Dermis lymphatic vessel endothelial cell (primary cell): ENCODE results near the gene COL11A2. TPM values are rescaled to one million over a fixed set of nuclear protein-coding genes. Genes with fewer than 3 reads are reported as not detected.

Experiments used
- total RNA-seq: library from RNA; depleted of rRNA; stranded (reverse); fragments of >200 nt; gene quantifications from 2 replicates; pipeline ENCODE4 v1.2.1, GENCODE V29; 2014

Gene COL11A2
- 0.26 and 0.33 TPM in 2 replicates for total RNA-seq

DNA sequence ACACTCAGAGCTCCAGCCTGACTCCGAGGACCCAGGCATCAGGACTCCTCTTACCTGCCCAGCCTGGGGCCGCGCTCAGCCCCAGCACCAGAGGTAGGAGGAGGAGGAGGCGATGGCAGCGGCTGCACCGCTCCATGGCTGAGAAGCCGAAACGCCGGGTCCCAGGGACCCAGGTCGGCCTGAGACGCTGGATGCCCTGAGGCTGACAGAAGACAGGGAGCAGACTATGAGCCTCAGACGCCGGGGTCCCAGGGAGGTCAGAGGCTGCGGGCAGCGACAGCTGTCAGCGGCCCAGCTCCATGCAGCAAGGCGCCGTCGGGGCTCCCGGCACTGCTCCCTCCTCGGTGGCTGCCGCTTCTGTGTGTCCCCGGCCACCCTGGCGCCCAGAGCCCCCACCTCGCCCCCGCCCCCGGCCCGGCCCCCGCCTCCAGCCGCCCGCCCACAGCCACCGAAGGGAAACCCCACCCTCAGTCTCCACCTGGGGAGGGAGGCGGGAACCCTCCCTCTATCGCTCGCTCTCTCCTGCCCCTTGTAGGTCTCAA is at the start of gene COL11A2:
Gene COL11A2 (minus strand): TSS at position 363 of the 542 bp plus-strand sequence. CDS start 227 bp downstream, at position 136.

DNA sequence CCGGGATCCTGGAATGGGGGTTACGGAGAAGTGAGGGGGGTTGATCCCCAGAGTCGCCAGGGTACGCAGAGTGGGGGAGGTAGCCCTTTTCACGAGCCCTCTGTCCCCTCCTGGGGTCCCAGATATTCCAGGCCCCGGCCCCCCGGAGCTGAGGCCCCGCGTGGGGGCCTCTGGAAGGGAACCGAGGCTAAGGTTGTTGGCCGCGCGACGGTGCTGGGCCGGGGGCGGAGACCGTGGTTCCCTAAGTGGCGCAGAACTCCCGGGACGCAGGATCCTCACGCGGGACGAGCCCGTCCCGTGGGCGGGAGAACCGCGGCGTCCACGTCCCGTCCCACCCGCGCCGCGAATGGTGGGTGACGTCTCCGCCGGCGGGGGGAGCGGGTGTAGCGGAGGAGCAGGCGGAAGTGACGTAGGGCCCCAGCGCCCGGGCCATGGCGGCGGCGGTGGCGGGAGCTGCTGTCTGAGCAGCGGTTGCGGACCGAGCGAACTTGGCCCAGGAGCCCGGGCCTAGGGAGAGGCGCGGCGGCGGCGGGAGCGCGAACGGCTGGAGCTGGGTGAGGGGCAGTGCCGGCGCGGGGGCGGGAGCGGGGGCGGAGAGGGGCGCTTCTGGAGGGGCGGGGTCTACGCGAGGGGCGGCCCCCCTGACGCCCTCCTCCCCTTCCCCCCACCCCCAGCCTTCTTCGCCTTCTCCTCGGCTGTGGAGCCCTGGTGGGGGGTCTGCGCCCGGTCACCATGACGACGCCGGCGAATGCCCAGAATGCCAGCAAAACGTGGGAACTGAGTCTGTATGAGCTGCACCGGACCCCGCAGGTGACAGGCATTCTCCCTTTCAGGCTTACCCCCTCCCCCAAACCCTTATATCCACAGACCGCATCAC is 16.1 kb upstream of the COL11A2 start, which contains the start of gene RING1:
Gene RING1 (plus strand): TSS at position 410 of the 877 bp plus-strand sequence. CDS start 323 bp downstream, at position 733.

DNA sequence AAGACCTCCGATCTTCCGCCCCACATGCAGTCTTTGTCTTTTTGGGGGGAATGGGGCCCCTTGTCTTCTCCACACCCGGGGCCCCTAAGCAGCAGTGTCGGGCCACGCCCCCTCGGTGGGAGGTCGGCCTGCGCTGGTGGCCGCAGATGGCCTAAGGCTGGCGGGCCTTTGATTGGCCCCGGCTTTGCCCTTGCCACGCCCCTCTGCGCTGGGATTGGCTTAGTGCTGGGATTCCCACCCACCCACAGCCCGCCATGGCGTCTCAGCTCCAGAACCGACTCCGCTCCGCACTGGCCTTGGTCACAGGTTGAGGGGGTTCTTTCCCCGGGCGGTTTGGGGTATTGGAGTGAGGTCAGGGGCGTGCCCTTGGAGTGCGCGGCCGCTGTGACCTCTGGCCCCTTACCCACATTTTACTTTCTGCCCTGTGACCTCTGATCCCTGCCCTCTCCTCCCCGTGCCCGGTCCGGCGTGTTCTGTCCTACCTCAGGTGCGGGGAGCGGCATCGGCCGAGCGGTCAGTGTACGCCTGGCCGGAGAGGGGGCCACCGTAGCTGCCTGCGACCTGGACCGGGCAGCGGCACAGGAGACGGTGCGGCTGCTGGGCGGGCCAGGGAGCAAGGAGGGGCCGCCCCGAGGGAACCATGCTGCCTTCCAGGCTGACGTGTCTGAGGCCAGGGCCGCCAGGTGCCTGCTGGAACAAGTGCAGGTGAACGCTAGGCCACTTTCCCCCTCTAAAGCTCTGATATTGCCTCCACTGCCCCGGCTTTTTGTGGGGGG is 12.3 kb upstream of the COL11A2 start, which contains the start of gene HSD17B8:
Gene HSD17B8 (plus strand): TSS at position 241 of the 776 bp plus-strand sequence. CDS start 14 bp downstream, at position 255.

DNA sequence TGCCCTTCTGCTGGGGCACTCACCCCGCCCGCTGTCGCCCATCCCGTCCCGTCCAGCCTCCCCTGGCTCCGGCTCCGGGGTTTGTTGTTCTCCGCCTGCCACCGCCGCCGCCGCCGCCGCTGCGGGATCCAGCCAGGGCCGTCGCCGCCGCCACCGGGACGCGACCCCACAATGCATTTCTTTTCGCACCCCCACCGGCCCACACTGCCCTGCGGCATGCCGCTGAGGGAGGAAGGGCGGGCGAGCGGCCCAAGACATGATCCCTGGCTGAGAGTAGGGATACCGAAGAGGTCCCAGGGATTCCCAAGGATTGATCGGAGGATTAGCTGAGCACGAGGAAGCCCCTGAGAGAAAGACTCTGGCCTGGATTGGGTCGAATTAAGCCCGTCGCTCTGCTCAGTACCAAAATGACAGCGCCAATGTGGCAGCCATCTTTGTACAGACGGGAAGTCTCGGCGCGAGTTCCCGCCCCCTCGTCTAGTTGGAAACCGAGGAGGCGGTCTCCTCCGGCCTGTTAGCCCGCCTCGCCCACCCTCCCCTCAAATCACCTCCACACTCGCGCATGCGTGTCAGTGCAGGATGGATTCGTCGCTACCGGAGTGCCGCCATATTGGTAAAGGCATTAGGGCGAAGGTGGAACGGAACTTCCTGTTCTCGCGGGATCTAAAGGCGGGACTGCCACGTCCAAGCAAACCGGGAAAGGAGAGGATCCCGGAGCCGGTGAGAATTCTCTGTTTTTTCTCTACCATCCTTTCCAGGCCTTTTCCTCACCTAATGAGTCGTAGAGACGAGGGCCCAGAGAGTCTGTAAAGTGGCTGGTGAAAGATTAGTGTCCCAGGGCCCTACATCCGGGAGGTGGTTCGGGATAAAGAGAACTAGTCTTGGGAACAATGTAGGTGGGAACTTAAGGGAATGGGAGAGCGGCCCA is 8.2 kb upstream of the COL11A2 start, which contains the start of the genes RXRB and SLC39A7:
Gene RXRB (minus strand): TSS at position 447 of the 928 bp plus-strand sequence. CDS start 189 bp downstream, at position 258.
Gene SLC39A7 (plus strand): TSS at position 649 of the 928 bp plus-strand sequence. CDS start 379 bp downstream, outside the sequence.

Other genes with a start within 250 kb of the COL11A2 start
- 0.43 and 1.0 TPM in 2 replicates for gene HLA-DMA, start 239.4 kb downstream of the COL11A2 start, total RNA-seq
- gene BRD2, start 223.9 kb downstream of the COL11A2 start, total RNA-seq, result 48.1 and 59.9 TPM in 2 replicates
- not detected in 2 replicates for gene HLA-DOA, start 182.9 kb downstream of the COL11A2 start, total RNA-seq
- 4.6 and 6.9 TPM in 2 replicates for gene HLA-DPA1, start 118.8 kb downstream of the COL11A2 start, total RNA-seq
- gene HLA-DPB1, start 116.5 kb downstream of the COL11A2 start, total RNA-seq, result 10.0 and 16.6 TPM in 2 replicates
- 19.8 and 24.4 TPM in 2 replicates for gene RXRB, start 8.2 kb upstream of the COL11A2 start, total RNA-seq
- gene SLC39A7, start 8.4 kb upstream of the COL11A2 start, total RNA-seq, result 86.5 and 115 TPM in 2 replicates
- 8.2 and 9.4 TPM in 2 replicates for gene HSD17B8, start 12.2 kb upstream of the COL11A2 start, total RNA-seq
- gene RING1, start 16.0 kb upstream of the COL11A2 start, total RNA-seq, result 24.7 and 25.6 TPM in 2 replicates
- 29.3 and 30.0 TPM in 2 replicates for gene VPS52, start 79.4 kb upstream of the COL11A2 start, total RNA-seq
- 4,072 and 4,082 TPM in 2 replicates for gene RPS18, start 79.6 kb upstream of the COL11A2 start, total RNA-seq
- 4.3 and 10.0 TPM in 2 replicates for gene B3GALT4, start 84.7 kb upstream of the COL11A2 start, total RNA-seq
- 61.7 and 63.3 TPM in 2 replicates for gene WDR46, start 96.8 kb upstream of the COL11A2 start, total RNA-seq
- gene PFDN6, start 97.1 kb upstream of the COL11A2 start, total RNA-seq, result 26.5 and 30.2 TPM in 2 replicates
- 55.5 and 57.6 TPM in 2 replicates for gene RGL2, start 106.5 kb upstream of the COL11A2 start, total RNA-seq
- 44.0 and 48.9 TPM in 2 replicates for gene TAPBP, start 121.6 kb upstream of the COL11A2 start, total RNA-seq
- gene ZBTB22, start 125.3 kb upstream of the COL11A2 start, total RNA-seq, result 14.4 and 20.3 TPM in 2 replicates
- gene DAXX, start 130.5 kb upstream of the COL11A2 start, total RNA-seq, result 37.4 and 54.5 TPM in 2 replicates
- 3.1 and 3.8 TPM in 2 replicates for gene KIFC1, start 199.4 kb upstream of the COL11A2 start, total RNA-seq
- 10.0 and 11.5 TPM in 2 replicates for gene PHF1, start 218.5 kb upstream of the COL11A2 start, total RNA-seq
- gene CUTA, start 225.6 kb upstream of the COL11A2 start, total RNA-seq, result 51.8 and 59.5 TPM in 2 replicates
- 1.7 and 2.9 TPM in 2 replicates for gene SYNGAP1, start 227.6 kb upstream of the COL11A2 start, total RNA-seq